Measurements from ENCODE around the gene USP40. TPM values are rescaled to one million over a fixed set of nuclear protein-coding genes. Genes with fewer than 3 reads are reported as not detected.

Gene USP40
- total RNA-seq, 1 donor from 2014 or later: 49.8 TPM

GRCh38 chr2:233480490-233481202 is 85.9 kb downstream of the USP40 start:
- DNase-seq (ENCODE audit: low read depth): no peak
- peaks cover 4% of the 10 kb centered on the region for H3K36me3 ChIP-seq (ENCODE audit: control insufficient read depth, insufficient read depth, low read length)

GRCh38 chr2:233479616-233480489 is 86.7 kb downstream of the USP40 start:
- Histone ChIP-seq H3K4me3 (ENCODE audit: low read depth, low read length) (no peak overlapping the region), H3K36me3 (ENCODE audit: control insufficient read depth, insufficient read depth, low read length) (peaks cover 4% of the 10 kb centered on the region), H3K27me3 (ENCODE audit: control insufficient read depth, insufficient read depth, low read length) (no peaks in the 10 kb centered on the region)
- no peak for DNase-seq (ENCODE audit: low read depth)
- no peak for TF ChIP-seq CTCF (IDR thresholded peaks at IDR 0.05; ENCODE audit: insufficient read depth, low read length, poor library complexity, severe bottlenecking)

More at GRCh38 chr2:233480490-233481202, 85.9 kb downstream of the USP40 start:
- TF ChIP-seq CTCF (IDR thresholded peaks at IDR 0.05; ENCODE audit: insufficient read depth, low read length, poor library complexity, severe bottlenecking): no peak
- no peaks in the 10 kb centered on the region for H3K27me3 ChIP-seq (ENCODE audit: control insufficient read depth, insufficient read depth, low read length)
- no peak overlapping the region for H3K4me3 ChIP-seq (ENCODE audit: low read depth, low read length)

GRCh38 chr2:233477548-233478433 is 88.8 kb downstream of the USP40 start:
- no peak for TF ChIP-seq CTCF (IDR thresholded peaks at IDR 0.05; ENCODE audit: insufficient read depth, low read length, poor library complexity, severe bottlenecking)
- peaks cover 6% of the 10 kb centered on the region for H3K36me3 ChIP-seq (ENCODE audit: control insufficient read depth, insufficient read depth, low read length)
- H3K4me3 ChIP-seq (ENCODE audit: low read depth, low read length): no peak overlapping the region
- no peak for DNase-seq (ENCODE audit: low read depth)
- H3K27me3 ChIP-seq (ENCODE audit: control insufficient read depth, insufficient read depth, low read length): no peaks in the 10 kb centered on the region

- Histone ChIP-seq H3K36me3 (ENCODE audit: control insufficient read depth, insufficient read depth, low read length) (peaks cover 4% of the 10 kb centered on the region), H3K4me3 (ENCODE audit: low read depth, low read length) (no peak overlapping the region), H3K27me3 (ENCODE audit: control insufficient read depth, insufficient read depth, low read length) (no peaks in the 10 kb centered on the region)
- TF ChIP-seq CTCF (IDR thresholded peaks at IDR 0.05; ENCODE audit: insufficient read depth, low read length, poor library complexity, severe bottlenecking): no peak
- no peak for DNase-seq (ENCODE audit: low read depth)
Measured at GRCh38 chr2:233476651-233477547, 89.7 kb downstream of the USP40 start.

GRCh38 chr2:233476063-233476410 is 90.5 kb downstream of the USP40 start:
- H3K4me3 ChIP-seq (ENCODE audit: low read depth, low read length): no peak overlapping the region
- peaks cover 1% of the 10 kb centered on the region for H3K36me3 ChIP-seq (ENCODE audit: control insufficient read depth, insufficient read depth, low read length)
- no peaks in the 10 kb centered on the region for H3K27me3 ChIP-seq (ENCODE audit: control insufficient read depth, insufficient read depth, low read length)
- TF ChIP-seq CTCF (IDR thresholded peaks at IDR 0.05; ENCODE audit: insufficient read depth, low read length, poor library complexity, severe bottlenecking): no peak
- DNase-seq (ENCODE audit: low read depth): no peak

All from kidney epithelial cell (primary cell).